Trophoblast cell (in vitro differentiated cells and primary cell): ENCODE results near the gene PSMA1.

Experiments used
- DNase-seq, 2 donors: peaks; one replicate each; pipeline ENCODE4 v3.0.0-alpha.2; 2016
- H2AFZ ChIP-seq: 2 replicates; pipeline ENCODE4 v1.6.1; 2013; ENCODE audit warnings: low read length, moderate library complexity, mild to moderate bottlenecking; ENCODE audit not compliant: insufficient read depth, poor library complexity
- H2AK5ac ChIP-seq: 2 replicates; pipeline ENCODE4 v1.6.1; 2013; ENCODE audit warnings: mild to moderate bottlenecking, low read length
- H2BK120ac ChIP-seq: 2 replicates; pipeline ENCODE4 v1.6.1; 2013; ENCODE audit warnings: low read length, mild to moderate bottlenecking, moderate library complexity; ENCODE audit not compliant: insufficient read depth, poor library complexity
- H2BK12ac ChIP-seq: 2 replicates; pipeline ENCODE4 v1.6.1; 2013; ENCODE audit warnings: mild to moderate bottlenecking, low read length, moderate library complexity
- H2BK5ac ChIP-seq: 2 replicates; pipeline ENCODE4 v1.6.1; 2013; ENCODE audit warnings: low read length, low read depth, moderate library complexity, mild to moderate bottlenecking; ENCODE audit not compliant: poor library complexity
- H3K14ac ChIP-seq: 2 replicates; pipeline ENCODE4 v1.6.1; 2013; ENCODE audit warnings: mild to moderate bottlenecking, low read length
- H3K18ac ChIP-seq: 2 replicates; pipeline ENCODE4 v1.6.1; 2013; ENCODE audit warnings: mild to moderate bottlenecking, low read length
- H3K23ac ChIP-seq: 2 replicates; pipeline ENCODE4 v1.6.1; 2013; ENCODE audit warnings: low read length
- H3K27ac ChIP-seq: 2 replicates; pipeline ENCODE4 v1.5.1; 2013; ENCODE audit warnings: low read depth, mild to moderate bottlenecking, inconsistent platforms, low read length, moderate library complexity
- H3K27me3 ChIP-seq: 2 replicates; pipeline ENCODE4 v1.6.1; 2013; ENCODE audit warnings: inconsistent platforms, mild to moderate bottlenecking, low read length, moderate library complexity; ENCODE audit not compliant: insufficient read depth
- H3K36me3 ChIP-seq, 2 experiments: 1 replicate in 1 of 2; 2 replicates in 1 of 2; pipeline ENCODE4 v1.6.1; 2013; ENCODE audit warnings: low read length in 2 of 2, mild to moderate bottlenecking in 2 of 2, moderate library complexity in 1 of 2; ENCODE audit not compliant: insufficient read depth in 2 of 2, control insufficient read depth in 1 of 2
- H3K4ac ChIP-seq: 2 replicates; pipeline ENCODE4 v1.6.1; 2013; ENCODE audit warnings: low read depth, mild to moderate bottlenecking, low read length, moderate library complexity
- H3K4me1 ChIP-seq, 2 experiments: 1 replicate in 1 of 2; 2 replicates in 1 of 2; pipeline ENCODE4 v1.6.1; 2013; ENCODE audit warnings: low read length in 2 of 2, mild to moderate bottlenecking in 2 of 2, moderate library complexity in 1 of 2; ENCODE audit not compliant: insufficient read depth in 2 of 2, control insufficient read depth in 1 of 2
- H3K4me2 ChIP-seq: 2 replicates; pipeline ENCODE4 v1.6.1; 2013; ENCODE audit warnings: inconsistent platforms, mild to moderate bottlenecking, low read length, moderate library complexity
- H3K4me3 ChIP-seq: 2 replicates; pipeline ENCODE4 v1.5.1; 2013; ENCODE audit warnings: mild to moderate bottlenecking, low read depth, low read length, inconsistent platforms
- H3K79me1 ChIP-seq: one replicate; pipeline ENCODE4 v1.6.1; 2013; ENCODE audit warnings: low read length
- H3K79me2 ChIP-seq: 2 replicates; pipeline ENCODE4 v1.6.1; 2013; ENCODE audit warnings: low read length, mild to moderate bottlenecking; ENCODE audit not compliant: control insufficient read depth, insufficient read depth, poor library complexity
- H3K9ac ChIP-seq: 2 replicates; pipeline ENCODE4 v1.6.1; 2013; ENCODE audit warnings: mild to moderate bottlenecking, low read length
- H3K9me3 ChIP-seq: 2 replicates; pipeline ENCODE4 v1.6.1; 2013; ENCODE audit warnings: low read depth, mild to moderate bottlenecking, control low read depth, inconsistent platforms, low read length; ENCODE audit not compliant: insufficient read depth
- H4K12ac ChIP-seq: 2 replicates; pipeline ENCODE4 v1.6.1; 2013; ENCODE audit warnings: low read depth, mild to moderate bottlenecking, low read length, moderate library complexity
- H4K8ac ChIP-seq: 2 replicates; pipeline ENCODE4 v1.6.1; 2013; ENCODE audit warnings: low read depth, mild to moderate bottlenecking, low read length, moderate library complexity
- H4K91ac ChIP-seq: one replicate; pipeline ENCODE4 v1.6.1; 2013; ENCODE audit warnings: low read depth, mild to moderate bottlenecking, low read length, moderate library complexity
- WGBS: extraction: QIAGEN DNeasy Blood & Tissue Kit; methylation state at CpG from one replicate; pipeline ENCODE4 v1.1.7; 2013; ENCODE audit warnings: missing lambda C conversion rate; ENCODE audit not compliant: insufficient read length, insufficient coverage; ENCODE audit errors: extremely low coverage; 5-methylcytosine and 5-hydroxymethylcytosine counted together

The PSMA1 gene

DNA sequence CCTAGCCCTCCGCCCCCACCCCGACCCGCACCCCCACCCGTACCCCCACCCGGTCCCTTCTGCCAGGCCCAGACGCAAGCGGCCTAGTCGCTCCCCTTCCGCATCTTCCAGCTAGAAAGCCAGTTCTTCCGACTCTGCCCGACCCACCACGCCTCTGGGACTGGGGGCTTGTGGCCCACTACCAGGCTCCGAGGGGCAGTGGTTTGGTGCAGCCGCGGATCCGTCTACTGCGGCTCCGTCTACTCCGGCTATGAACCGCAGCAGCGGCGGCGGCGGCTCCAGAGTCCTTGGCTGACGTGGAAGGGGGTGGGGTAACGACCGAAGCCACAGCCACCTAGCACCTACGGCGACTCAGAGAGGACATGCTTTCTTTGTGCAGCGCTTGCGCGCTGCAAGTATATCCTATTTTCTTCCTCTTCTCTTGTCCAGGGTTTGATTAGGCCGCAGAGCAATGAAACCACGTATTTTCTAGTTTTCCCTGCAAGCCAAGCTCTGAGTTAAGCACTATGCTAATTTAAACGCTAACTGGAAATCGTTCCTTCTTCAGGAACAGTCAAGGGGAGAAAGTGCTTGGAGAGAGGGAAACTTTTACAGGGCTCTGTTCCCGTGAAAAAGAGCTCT lies 20.5 kb downstream of the PSMA1 start, which contains the start of gene COPB1:
COPB1 (minus strand) TSS at position 252 of the 621 bp plus-strand sequence. CDS start 883 bp downstream, outside the sequence.
- H2AK5ac ChIP-seq, result peak within 1 kb of the TSS; percentile 95
- H3K79me2 ChIP-seq, result peaks cover 9% of the 10 kb centered on the region
- peak within 1 kb of the TSS; percentile 87 for H3K27ac ChIP-seq
- H3K4me2 ChIP-seq, result peak within 1 kb of the TSS; percentile 91
- peak within 1 kb of the TSS; percentile 93 for H2BK120ac ChIP-seq
- peak within 1 kb of the TSS; percentile 98 for H3K4ac ChIP-seq
- H2AFZ ChIP-seq, result peak within 1 kb of the TSS; percentile 98
- no peak within 1 kb of the TSS for H3K23ac ChIP-seq
- H3K79me1 ChIP-seq, result peaks cover 4% of the 10 kb centered on the region
- H3K9me3 ChIP-seq, result no peaks in the 10 kb centered on the region
- no peaks in the 10 kb centered on the region for H3K4me1 ChIP-seq
- peak within 1 kb of the TSS; percentile 100 for H4K12ac ChIP-seq
- H4K8ac ChIP-seq, result peak within 1 kb of the TSS; percentile 99
- peak; percentile 85 to 89 for DNase-seq
- H3K18ac ChIP-seq, result peak within 1 kb of the TSS; percentile 100
- H3K27me3 ChIP-seq, result no peaks in the 10 kb centered on the region
- H3K9ac ChIP-seq, result peak within 1 kb of the TSS; percentile 99
- WGBS, result no CpG with 5 or more reads among the region's 37 CpGs
- H3K14ac ChIP-seq, result peak within 1 kb of the TSS; percentile 99
- H3K4me3 ChIP-seq, result peak within 1 kb of the TSS; percentile 99
- peak within 1 kb of the TSS; percentile 98 for H2BK5ac ChIP-seq
- H2BK12ac ChIP-seq, result no peak within 1 kb of the TSS
- H3K36me3 ChIP-seq, result peaks cover 10% of the 10 kb centered on the region in 2 experiments
- peak within 1 kb of the TSS; percentile 95 for H4K91ac ChIP-seq

DNA sequence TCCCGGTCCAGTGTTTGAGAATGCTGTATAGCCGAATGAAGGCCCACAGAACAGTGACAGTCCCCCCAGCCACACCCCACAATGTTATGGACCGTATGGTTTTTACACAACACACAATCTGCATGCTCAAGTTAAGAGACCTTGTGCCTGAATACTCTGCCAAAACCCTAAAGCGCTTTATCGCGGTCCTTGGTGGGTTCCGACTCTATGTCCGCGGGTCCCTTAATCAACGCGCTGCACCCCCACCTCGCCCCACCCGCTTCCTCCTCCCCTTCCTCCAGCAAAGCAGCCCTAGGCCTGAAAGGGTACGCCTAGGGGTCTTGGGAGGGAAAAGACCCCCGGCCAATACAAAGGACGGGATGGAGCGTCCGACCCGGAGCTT lies 21.0 kb downstream of the PSMA1 start:
- Histone ChIP-seq H3K27ac (no peak overlapping the region), H3K79me1 (peaks cover 4% of the 10 kb centered on the region), H3K9ac (peak overlapping the region; percentile 91), H3K18ac (peak overlapping the region; percentile 77), H3K4me2 (peak overlapping the region; percentile 77), H4K91ac (peak overlapping the region; percentile 95), H4K8ac (peak overlapping the region; percentile 3), H3K14ac (peak overlapping the region; percentile 91), H2AK5ac (peak overlapping the region; percentile 1), H3K9me3 (no peaks in the 10 kb centered on the region), H4K12ac (peak overlapping the region; percentile 88), H3K79me2 (peaks cover 9% of the 10 kb centered on the region), H2BK120ac (no peak overlapping the region), H3K4ac (peak overlapping the region; percentile 41), H2BK5ac (peak overlapping the region; percentile 64), H2BK12ac (no peak overlapping the region), H3K4me3 (peak overlapping the region; percentile 99), H3K23ac (no peak overlapping the region), H3K4me1 (no peaks in the 10 kb centered on the region), H3K27me3 (no peaks in the 10 kb centered on the region), H2AFZ (no peak overlapping the region), H3K36me3 (peaks cover 10% of the 10 kb centered on the region in 2 experiments)
- peak in 1 of 2 donors; percentile 14 for DNase-seq
- no CpG with 5 or more reads among the region's 19 CpGs for WGBS

DNA sequence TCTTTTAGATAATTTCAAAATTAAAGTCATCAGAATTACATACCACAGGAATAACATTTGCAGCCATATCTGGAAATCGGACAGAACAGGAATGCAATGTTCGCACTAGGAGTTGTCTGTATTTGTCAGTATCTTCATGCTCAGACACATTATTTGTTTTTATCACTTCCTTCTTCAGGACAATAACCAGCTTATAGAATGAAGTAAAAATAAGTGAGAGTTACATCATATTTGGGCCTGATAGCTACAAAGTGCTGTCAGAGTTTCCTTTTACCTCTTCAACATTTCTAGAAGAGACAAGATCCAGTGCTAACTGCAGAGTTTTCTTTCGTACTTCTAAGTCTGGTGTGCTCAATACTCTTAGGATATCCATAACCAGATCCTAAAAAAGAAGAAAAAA lies 39.5 kb downstream of the PSMA1 start:
- Histone ChIP-seq H3K18ac (no peak overlapping the region), H2AK5ac (no peak overlapping the region), H3K79me2 (no peaks in the 10 kb centered on the region), H3K36me3 (peaks cover 34 to 41% of the 10 kb centered on the region in 2 experiments), H3K27ac (no peak overlapping the region), H3K9ac (no peak overlapping the region), H3K4ac (no peak overlapping the region), H3K9me3 (no peaks in the 10 kb centered on the region), H3K4me2 (no peak overlapping the region), H3K4me1 (no peaks in the 10 kb centered on the region), H2BK12ac (no peak overlapping the region), H3K4me3 (no peak overlapping the region), H3K23ac (no peak overlapping the region), H2BK120ac (no peak overlapping the region), H3K79me1 (no peaks in the 10 kb centered on the region), H3K27me3 (no peaks in the 10 kb centered on the region), H2BK5ac (no peak overlapping the region), H4K8ac (no peak overlapping the region), H4K12ac (no peak overlapping the region), H3K14ac (no peak overlapping the region), H4K91ac (no peak overlapping the region), H2AFZ (no peak overlapping the region)
- DNase-seq, result no peak
- no CpG with 5 or more reads among the region's 3 CpGs for WGBS

DNA sequence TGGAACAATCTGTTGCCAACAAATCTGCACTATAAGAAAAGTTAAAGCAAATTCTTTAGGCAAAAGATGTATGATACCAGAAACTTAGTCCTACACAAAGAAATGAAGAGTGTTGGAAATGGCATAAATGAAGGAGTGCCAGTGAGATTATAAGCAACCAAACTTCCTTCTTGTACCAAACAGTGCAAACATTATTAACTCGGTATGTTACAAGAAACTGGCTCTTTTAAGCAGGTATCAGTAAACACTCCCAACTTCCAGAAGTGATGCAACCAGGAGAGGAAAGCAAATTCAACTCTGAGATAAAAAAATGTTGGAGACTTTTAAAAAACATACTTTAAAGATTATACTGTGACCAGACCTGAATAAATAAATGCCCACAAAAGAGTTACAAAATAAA lies 49.1 kb downstream of the PSMA1 start:
- H3K79me1 ChIP-seq, result no peaks in the 10 kb centered on the region
- no peak overlapping the region for H3K27ac ChIP-seq
- H3K4me1 ChIP-seq, result no peaks in the 10 kb centered on the region
- no CpG with 5 or more reads among the region's 1 CpG for WGBS
- H3K18ac ChIP-seq, result no peak overlapping the region
- H2AK5ac ChIP-seq, result no peak overlapping the region
- H3K36me3 ChIP-seq, result peaks cover 12 to 44% of the 10 kb centered on the region in 2 experiments
- no peak overlapping the region for H3K4ac ChIP-seq
- no peak overlapping the region for H2BK120ac ChIP-seq
- H3K79me2 ChIP-seq, result no peaks in the 10 kb centered on the region
- no peak overlapping the region for H3K4me3 ChIP-seq
- no peak overlapping the region for H4K12ac ChIP-seq
- H2BK12ac ChIP-seq, result no peak overlapping the region
- no peak overlapping the region for H2AFZ ChIP-seq
- no peak overlapping the region for H4K8ac ChIP-seq
- H3K14ac ChIP-seq, result no peak overlapping the region
- H4K91ac ChIP-seq, result no peak overlapping the region
- DNase-seq, result no peak
- no peak overlapping the region for H2BK5ac ChIP-seq
- H3K9me3 ChIP-seq, result no peaks in the 10 kb centered on the region
- H3K27me3 ChIP-seq, result no peaks in the 10 kb centered on the region
- H3K23ac ChIP-seq, result no peak overlapping the region
- H3K4me2 ChIP-seq, result no peak overlapping the region
- no peak overlapping the region for H3K9ac ChIP-seq
